GM18511 (cell line): ENCODE data around the gene DVL2.

Experiments
- ATAC-seq: cut with Tn5 transposase; IDR thresholded peaks from one replicate; pipeline ENCODE4 v1.9.1; 2021; ENCODE audit warnings: mild to moderate bottlenecking, moderate library complexity; ENCODE audit not compliant: unreplicated experiment

The DVL2 gene

DNA sequence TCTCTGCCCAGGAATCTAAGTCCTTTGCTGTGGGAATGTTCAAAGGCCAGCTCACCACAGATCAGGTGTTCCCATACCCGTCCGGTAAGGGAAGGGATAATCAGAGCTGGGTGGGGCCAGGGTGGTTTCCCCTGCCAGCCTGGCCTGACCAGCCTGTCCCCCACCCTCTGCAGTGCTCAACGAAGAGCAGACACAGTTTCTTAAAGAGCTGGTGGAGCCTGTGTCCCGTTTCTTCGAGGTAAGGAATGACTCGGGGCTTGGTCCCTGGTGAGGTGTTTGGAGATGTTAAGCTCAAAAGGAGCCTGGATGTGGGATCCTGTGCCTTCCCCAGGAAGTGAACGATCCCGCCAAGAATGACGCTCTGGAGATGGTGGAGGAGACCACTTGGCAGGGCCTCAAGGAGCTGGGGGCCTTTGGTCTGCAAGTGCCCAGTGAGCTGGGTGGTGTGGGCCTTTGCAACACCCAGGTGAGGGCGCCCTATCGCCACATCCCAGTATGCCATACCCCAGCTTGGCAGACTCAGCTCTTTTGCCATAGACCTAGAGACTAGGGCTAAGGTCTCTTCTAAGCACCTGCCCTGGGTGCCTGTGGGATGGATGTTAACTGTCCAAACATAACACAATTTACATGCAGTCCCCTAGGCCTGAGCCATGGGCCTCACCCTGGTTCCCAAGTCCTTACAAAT lies 13.6 kb downstream of the DVL2 start:
- no peak for ATAC-seq

DNA sequence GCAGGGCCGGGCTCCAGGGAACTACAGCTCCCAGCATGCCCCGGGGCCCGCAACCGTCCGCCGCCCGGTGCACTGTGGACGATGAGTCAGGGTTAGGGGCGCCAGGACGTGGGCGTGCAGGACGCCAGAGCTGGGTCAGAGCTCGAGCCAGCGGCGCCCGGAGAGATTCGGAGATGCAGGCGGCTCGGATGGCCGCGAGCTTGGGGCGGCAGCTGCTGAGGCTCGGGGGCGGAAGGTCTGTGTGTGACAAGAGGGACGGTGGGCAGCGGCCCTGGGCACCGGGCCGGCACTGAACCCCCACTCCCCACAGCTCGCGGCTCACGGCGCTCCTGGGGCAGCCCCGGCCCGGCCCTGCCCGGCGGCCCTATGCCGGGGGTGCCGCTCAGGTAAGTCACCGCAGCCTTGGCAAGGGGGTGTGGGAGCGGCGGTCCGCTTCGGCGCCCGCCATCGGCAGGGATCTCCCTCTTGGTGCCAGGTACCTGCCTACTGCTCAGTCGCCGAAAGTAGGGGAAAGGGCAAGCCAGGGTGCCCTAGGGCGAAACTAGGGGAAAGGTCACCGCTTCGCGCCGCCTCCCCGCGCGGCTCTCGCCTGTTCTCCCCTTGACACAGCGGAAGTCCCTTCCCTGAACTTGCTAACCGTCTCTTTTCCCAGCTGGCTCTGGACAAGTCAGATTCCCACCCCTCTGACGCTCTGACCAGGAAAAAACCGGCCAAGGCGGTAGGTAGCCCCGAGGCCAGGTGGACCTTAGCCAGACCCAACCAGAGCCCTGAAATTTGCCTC lies 14.3 kb downstream of the DVL2 start, which contains the start of the genes ACADVL and DLG4:
ACADVL (plus strand) TSS at position 127 of the 781 bp plus-strand sequence; CDS start at position 174, 47 bp downstream.
DLG4 (minus strand) TSS at position 25 of the 781 bp plus-strand sequence.
- ATAC-seq: peak; percentile 65

DNA sequence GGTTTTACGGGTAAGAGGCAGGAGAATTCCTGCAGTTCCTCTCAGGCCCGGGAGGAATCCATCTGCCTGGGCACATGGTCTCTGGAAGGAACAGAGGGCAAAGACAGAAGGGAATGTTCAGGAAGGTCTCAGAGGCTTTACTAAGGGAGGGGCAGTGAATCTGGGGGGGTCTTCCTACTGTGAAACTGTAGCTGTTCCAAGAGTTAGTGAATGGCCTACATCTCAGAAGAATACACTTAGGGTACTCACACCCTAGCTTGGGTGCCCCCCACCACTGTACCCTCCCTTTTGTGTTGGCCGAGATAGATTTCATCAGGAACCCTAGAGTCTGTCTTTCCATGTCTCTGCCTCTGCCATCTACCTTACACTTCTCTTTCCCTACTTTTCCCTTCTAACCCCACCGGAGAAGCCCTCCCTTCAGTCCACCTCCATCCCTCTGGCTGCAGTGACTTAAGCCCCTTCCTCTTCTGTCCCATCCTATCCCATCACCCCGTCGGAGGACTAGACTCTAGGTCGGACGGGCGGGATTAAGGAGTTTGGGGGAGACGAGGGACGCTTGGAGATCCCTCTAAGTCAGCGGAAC lies 15.0 kb downstream of the DVL2 start:
- no peak for ATAC-seq

DNA sequence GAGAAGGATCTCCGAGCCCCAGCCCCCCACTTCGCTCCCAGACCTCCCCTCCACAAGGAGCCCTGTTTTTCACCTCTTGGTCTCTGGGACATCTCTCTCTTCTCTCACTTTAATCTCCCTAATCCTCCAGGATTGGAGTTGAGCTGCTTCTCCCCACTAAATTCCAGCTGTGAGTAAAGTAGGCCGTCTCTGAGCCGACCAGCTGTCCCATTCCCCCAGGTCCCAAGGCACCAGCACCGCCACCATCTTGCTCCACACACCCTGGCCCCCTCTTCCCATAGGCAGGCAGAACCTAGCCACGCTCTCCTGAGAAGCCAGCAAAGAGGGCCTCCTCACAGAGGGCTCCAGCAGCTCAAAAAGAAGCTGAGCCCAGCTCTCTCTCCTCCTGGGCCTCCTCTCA lies 15.6 kb downstream of the DVL2 start:
- no peak for ATAC-seq

DNA sequence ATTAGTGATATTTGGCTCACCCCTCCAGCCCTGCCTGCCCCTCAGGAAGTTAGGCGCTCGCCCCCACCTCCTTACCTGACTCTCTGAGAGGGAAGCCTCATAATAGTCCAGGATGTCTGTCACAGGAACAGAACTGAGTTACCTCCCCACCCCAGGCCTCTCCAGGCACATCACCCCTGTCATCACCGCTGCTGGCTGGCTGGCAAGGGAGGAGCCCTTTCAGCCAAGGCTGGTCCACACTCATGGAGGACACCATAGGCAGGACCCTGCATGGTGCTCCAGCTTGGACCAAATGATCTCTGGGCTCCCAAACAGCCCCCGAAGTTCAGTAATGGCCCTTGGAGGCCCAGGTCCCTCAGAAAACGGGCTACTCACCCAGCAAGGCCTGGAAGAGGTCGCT lies 16.2 kb downstream of the DVL2 start:
- ATAC-seq: no peak

DNA sequence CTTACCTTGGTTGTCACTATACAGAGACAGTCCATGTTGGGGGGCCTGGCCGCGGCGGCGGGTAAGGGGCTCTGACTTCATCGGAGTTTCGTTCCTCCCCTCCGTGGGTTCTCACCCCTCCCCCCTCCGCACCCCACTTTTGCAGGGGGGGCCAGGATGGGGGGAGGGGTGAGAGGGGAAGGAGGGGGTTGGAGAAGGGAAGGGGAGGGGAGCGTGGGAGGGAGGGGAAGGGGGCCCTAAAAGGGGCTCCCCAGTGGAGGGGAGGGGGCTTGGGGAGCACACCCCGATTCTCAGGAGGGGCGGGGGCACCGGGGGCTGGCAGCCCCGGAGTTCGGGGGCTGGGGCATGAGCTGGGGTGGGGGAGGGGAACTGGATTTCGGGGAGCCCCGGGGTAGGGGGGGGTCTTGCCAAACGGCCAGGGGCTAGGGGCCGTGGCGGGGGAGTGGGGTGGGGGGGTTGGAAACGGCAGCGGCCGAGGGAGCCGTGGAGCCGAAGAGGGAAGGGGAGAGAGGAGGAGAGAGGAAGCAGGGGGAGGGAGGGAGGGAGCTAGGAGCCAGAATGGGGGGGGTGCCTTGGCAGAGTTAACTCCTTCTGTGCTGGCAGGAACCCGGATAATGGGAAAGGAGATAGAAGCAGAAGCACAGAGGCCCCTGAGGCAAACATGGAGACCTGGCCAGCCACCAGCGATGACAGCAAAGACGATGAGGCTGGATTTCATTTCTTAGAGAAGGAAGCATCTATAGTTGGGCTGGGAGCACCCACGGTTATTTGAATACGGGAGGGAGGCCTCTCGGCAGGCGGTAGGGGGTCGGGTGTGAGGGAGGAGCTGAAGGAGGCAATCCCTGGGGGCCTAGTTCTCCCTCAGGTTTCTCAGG lies 17.0 kb downstream of the DVL2 start:
- no peak for ATAC-seq

DNA sequence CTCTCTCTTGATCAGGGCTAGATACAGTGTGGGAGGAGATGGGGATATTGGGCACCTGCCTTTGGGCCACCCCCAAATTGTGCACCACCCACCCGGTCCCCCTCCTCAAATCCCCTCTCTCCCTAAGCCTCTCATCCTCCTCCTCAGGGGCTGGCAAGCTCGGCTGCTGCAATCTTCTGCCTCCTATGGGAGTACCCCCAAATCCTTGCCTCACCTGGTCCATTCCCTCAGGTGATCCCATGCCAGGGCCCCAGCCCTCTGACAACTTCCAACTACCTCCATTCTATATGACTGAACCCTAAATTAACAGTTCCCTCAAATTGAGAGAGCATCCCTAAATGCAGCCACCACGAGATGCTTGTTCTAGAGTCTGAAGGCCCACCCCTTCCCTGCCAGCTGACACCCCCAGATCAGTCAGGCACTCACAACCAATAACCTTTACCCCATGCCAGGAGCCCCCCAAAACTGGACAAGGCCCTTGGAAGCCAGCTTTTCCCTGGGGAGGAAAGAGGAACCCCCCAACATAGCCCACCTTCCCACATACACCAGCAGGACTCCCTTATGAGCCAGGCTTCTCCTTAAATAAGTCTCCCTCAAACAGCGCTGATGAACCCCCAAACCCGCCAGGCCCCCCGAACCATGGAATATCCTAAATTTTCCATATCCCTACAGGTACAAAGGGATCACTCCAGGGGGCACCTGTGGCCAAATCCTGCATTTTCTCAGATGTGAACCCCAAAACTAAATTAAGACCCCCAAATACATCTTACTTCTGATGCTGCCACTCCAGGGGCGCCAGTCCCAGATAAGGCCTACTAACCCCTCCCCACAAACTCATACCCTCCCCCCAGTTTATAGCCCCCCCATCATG lies 17.8 kb downstream of the DVL2 start:
- ATAC-seq: no peak

DNA sequence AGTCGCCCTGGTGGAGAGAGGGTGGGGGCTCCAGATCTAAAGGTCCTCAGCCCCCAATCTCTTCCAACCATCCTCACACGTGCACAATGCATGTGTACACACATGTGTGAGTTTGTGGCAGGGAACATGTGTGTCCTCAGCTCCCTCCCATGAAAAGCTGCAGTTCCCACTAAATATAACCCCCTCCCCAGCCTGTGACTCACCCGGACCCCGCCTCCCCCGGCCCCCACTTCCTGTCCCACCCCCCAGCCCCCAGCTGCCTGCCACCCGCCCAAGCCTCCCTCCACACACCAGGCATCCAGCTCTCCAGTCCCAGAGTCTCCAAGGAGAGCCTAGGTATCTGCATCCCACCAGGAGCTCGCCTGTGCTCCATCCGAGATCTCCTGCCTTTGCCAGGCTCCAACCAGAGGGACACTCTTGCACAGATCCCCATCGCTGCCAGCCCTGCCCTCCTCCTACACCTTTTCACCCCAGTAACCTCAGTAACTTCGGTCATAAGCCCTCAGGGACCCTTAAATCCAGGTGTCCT lies 18.6 kb downstream of the DVL2 start:
- no peak for ATAC-seq

DNA sequence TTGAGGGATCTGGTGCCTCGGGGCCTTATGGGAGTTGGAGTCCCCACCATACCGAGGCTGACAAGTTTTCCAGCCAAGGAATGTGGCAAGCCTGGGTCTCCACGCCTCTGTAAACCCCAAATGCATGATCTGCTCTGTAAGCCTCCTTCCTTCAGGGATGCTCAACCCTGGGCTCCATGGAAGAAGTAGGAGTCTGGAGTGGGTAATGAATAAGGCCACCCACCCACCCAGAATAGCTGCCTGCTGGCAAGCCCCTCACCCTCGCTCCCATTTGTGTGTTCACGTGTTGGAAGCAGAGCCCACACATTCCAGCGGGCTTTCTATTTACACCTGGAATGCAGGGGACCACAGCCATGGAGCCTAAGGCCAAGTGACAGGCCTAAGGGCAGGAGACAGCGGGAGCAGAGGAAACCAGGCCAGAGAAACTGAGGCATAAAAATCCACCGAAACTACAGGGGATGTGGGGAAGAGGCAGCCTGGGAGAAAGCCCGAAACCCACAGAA lies 19.1 kb downstream of the DVL2 start:
- ATAC-seq: no peak

DNA sequence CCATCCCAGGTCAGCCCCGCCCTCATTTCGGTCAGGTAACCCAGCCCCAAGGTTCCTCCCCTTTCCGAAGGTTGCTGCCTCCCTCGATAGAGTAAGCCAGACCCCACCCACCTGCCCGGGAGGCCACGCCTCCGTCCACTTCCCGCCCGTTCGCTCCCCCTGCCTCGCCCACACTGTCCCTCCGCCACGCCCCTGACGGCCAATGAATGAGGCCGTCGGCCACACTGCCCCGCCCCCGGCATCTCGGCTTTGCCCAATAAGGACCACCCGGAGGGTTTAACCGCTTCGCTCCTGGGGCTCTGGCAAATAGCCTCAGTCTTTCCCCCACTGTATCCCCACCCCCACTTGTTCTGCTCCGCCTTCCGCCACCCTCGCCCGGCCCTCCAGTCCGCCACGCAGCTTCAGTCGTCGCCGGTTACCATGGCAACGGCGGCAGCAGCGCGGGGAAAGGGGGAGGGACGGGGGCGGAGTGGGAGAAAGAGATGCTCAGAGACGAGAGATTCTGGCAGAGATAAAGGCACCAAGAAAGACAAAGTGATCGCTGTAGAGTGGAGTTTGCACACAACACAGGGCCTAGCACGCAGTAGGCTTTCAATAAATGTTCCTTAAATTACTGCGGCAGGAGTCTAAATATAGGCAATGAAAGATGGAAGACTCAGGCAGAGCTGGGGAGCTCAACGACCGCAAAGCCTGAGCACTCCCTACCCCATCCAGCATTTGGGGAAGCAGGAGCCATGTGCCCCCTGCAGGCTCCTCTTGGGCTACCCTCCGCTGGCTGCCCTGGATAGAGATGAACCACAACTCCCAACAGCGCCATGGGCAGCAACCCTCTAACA lies 19.8 kb downstream of the DVL2 start:
- ATAC-seq: peak; percentile 73

DNA sequence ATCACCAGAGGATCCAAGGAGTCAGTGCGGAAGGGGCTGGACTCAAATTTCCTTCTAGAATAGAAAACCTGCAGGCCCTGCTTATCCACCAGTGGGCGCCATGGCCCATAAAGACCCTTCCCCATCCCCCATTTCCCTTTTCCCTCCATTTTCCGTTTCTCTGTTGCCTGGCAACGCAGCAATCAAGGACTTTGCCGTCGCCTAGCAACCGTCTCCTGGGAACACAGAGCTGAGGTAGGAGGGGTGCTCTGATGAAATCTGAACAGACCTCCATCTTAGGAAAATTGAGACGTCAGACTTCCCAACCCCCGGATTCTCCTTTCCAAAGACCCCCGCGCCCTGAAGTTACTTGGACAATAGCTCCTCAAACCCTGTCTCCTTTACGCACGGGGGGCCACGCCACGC lies 20.4 kb downstream of the DVL2 start:
- ATAC-seq: no peak

DNA sequence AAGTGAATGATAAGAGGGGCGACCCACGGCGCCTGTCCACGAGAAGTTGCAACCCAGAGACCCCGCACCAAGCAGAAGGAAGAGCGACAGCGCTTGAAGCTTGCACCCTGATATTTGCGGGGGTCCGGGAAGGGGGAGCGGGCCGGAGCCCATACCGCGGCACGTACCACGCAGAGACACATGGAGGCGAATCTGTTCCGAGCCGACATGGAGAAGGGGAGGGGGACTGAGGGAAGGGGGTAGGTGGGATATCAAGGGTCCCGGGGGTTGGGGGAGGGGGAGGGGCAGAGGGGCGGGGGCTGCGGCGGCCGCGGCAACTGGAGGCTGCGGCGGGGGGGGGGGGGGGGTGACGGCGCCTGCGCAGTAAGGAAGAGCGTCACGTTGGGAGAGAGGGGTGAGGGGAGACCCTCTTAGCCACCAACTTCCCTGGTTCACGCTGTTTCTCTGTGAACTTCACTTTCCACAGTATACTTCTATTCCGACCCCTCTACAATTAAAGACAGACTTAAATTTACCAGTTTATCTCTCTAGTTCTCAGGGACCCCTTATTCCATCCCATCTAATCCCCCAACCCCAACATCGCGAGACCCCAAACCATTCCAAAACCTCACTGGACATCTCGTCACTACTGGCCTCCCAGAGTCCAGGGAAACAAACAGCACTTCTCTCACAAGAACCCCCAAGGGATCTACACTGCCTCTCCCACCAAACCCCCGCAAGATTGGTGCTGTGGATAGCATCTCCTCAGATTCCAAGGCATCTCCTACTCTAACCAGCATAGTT lies 22.6 kb downstream of the DVL2 start:
- ATAC-seq: no peak

DNA sequence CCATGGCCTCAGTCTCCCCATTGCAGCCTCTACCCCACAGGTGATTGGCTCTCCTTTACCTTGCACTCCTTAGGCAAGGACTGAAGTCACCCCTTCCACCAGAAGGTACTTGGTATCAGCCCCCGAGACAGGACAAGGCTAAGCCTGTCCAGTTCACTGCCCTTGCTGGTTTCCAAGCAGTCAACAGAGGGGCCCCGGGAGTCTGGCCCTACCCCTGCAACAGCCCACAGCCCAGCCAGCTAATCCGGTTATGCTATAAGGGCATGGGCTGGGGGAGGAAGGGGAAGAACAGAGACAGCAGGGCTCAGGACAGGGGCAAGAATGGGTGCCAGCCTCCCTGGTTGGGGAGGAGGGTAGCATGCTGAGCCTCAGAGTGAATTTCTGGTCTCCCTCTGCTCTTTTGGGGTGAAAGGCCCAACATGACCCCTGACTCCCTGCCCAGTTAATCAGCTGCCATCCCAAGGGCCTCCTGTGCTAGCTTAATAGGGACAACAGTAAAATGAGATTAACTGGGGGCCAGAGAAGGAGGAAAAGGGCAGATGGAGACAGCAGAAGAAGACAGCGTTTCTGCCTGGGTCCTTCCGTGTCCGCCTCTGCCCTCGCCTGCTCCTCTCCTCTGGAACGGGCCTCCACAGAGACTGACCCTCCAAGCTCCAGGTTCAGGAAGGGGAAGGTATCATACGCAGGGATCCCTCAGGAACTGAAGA lies 25.4 kb downstream of the DVL2 start:
- no peak for ATAC-seq

DNA sequence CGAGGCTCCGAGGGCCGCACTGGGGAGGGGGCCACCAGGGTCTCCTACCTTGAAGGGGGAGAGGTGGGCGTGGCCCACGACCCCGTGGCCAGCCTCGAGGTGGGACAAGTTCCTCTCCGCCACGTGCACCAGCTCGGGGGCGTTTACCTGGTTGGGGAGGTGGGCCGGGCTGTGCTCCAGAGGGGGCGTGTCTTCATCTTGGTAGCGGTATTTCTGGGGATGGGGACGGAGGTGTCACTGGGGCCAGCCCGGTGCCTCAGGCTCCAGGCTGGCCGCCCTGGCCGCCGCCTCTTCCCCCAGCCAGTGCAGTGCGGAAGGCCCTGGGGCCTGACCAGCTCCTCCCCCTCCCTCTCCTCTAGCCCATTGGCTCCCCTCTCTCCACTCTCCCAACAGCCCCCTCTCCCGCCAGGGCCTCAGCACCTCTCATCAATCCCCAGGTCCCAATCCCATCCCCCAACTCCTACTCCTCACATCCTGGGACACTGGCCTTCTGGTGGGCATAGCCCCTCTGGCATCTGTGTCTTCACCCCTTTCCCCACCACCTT lies 26.2 kb downstream of the DVL2 start:
- ATAC-seq: no peak

DNA sequence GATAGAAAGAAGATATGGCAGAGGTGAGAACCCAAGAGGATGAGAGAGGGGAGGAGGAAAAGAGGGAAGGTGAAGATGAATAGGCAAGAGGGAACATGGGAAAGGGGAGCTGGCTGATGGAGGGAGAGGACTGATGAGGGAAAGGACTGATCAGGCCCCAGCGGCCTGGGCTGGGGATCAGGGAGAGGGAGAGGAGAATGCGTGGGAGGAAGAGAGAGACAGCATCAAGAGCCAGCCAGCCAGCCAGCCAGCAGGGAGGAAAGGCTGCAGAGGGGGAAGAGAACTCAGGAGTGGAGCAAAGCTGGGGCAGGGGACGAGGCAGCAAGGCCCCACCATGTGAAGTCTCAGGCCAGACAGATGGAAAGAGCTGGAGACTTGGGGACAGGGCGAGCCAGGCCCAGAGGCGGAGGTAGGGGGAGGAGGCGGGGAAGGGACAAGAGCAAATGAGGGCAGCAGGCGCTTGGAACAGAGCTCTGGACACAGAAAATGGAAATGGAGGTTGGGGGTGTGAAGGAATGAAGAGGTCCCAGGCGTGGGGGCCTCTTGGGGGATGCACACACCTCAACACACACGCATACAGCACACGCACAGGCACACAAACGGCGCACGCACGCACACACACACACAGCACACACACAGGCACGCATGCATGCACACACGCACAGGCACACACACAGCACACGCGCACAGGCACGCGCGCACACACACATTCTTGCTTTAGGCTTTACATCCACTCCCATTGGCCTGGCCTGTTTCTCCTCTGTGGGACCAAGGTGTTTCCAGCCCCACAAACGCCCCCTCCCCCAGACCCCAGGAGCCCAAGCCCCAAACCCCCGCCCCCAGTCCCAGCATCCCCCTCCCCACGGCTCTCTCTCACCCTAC lies 27.0 kb downstream of the DVL2 start:
- no peak for ATAC-seq

DNA sequence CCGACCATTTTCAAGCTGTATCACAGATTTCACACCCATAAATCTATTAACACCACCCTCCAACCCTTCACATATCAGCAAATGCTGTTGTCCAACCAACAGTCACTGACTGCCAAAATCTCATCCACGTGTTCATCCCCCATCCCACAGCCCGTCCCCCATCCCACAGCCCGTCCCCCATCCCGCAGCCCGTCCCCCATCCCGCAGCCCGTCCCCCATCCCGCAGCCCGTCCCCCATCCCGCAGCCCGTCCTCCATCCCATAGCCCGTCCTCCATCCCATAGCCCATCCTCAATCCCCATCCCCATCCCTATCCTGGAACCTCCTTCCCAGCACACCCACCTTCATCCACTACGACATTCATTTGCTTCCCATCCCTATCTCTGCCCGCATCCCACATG lies 28.8 kb downstream of the DVL2 start:
- ATAC-seq: no peak
